Keratinocyte (primary cell): ENCODE results near the gene PGAM5. TPM values are rescaled to one million over a fixed set of nuclear protein-coding genes. Genes with fewer than 3 reads are reported as not detected.

Experiments
- DNase-seq: peaks from one replicate; pipeline ENCODE4 v3.0.0-alpha.2; 2011; ENCODE audit warnings: low read depth, missing footprints, low spot score
- FAIRE-seq: peaks from 2 replicates; lab custom pipeline; 2011; peaks lifted over from hg19 to GRCh38; lab: Jason Lieb, UNC
- H2AFZ ChIP-seq: 2 replicates; pipeline ENCODE4 v1.6.0; 2012; ENCODE audit warnings: low read length, control low read depth, inconsistent platforms; ENCODE audit not compliant: control insufficient read depth
- H3K27ac ChIP-seq: 2 replicates; pipeline ENCODE4 v1.5.1; 2011; ENCODE audit warnings: low read length; ENCODE audit not compliant: control insufficient read depth, insufficient read depth
- H3K27me3 ChIP-seq: 3 replicates; pipeline ENCODE4 v1.6.0; 2011; ENCODE audit warnings: low read length; ENCODE audit not compliant: control insufficient read depth, insufficient read depth; ENCODE audit errors: extremely low read depth
- H3K36me3 ChIP-seq, 2 experiments: 2 replicates in 1 of 2; 3 replicates in 1 of 2; pipeline ENCODE4 v1.5.1; 2011; ENCODE audit warnings: low read length in 2 of 2, mild to moderate bottlenecking in 1 of 2; ENCODE audit not compliant: control insufficient read depth in 2 of 2, insufficient read depth in 2 of 2; ENCODE audit errors: extremely low read depth in 1 of 2
- H3K4me1 ChIP-seq: 3 replicates; pipeline ENCODE4 v1.5.1; 2011; ENCODE audit warnings: low read length; ENCODE audit not compliant: control insufficient read depth, insufficient read depth; ENCODE audit errors: extremely low read depth
- H3K4me2 ChIP-seq: 3 replicates; pipeline ENCODE4 v1.6.0; 2011; ENCODE audit warnings: low read depth, low read length; ENCODE audit not compliant: control insufficient read depth, insufficient read depth; ENCODE audit errors: extremely low read depth
- H3K4me3 ChIP-seq, 3 experiments: fragments of 200-600 bp in 1 of 3; sonication (generic) in 1 of 3; 2 replicates in 2 of 3; 3 replicates in 1 of 3; pipeline ENCODE4 v1.5.1; 2011 to 2016; ENCODE audit warnings: low read length in 3 of 3, mild to moderate bottlenecking in 3 of 3, control low read depth in 2 of 3, inconsistent platforms in 1 of 3, low read depth in 1 of 3, mixed read lengths in 1 of 3, mixed run types in 1 of 3, moderate library complexity in 1 of 3; ENCODE audit not compliant: control insufficient read depth in 2 of 3, insufficient read depth in 2 of 3; ENCODE audit errors: extremely low read depth in 1 of 3
- H3K79me2 ChIP-seq: 2 replicates; pipeline ENCODE4 v1.6.0; 2012; ENCODE audit warnings: low read length; ENCODE audit not compliant: control insufficient read depth, insufficient read depth
- H3K9ac ChIP-seq: 3 replicates; pipeline ENCODE4 v1.6.0; 2011; ENCODE audit warnings: low read length; ENCODE audit not compliant: control insufficient read depth, insufficient read depth; ENCODE audit errors: extremely low read depth
- H3K9me1 ChIP-seq: 3 replicates; pipeline ENCODE4 v1.6.0; 2011; ENCODE audit warnings: low read length; ENCODE audit not compliant: control insufficient read depth, insufficient read depth; ENCODE audit errors: extremely low read depth
- H3K9me3 ChIP-seq: 2 replicates; pipeline ENCODE4 v1.5.1; 2012; ENCODE audit warnings: low read depth, low read length; ENCODE audit not compliant: control insufficient read depth
- H4K20me1 ChIP-seq: 3 replicates; pipeline ENCODE4 v1.6.0; 2011; ENCODE audit warnings: low read length; ENCODE audit not compliant: control insufficient read depth, insufficient read depth; ENCODE audit errors: extremely low read depth
- CTCF ChIP-seq, 3 experiments: IDR thresholded peaks in 1 of 3; conservative IDR thresholded peaks in 1 of 3; optimal IDR thresholded peaks in 1 of 3; 2 replicates in 2 of 3; 3 replicates in 1 of 3; pipeline versions ENCODE3 to v1.5.1; 2011; ENCODE audit warnings: low read length in 3 of 3, mild to moderate bottlenecking in 3 of 3, moderate library complexity in 2 of 3, control low read depth in 1 of 3, inconsistent platforms in 1 of 3; ENCODE audit not compliant: insufficient read depth in 2 of 3; ENCODE audit errors: extremely low read depth in 1 of 3
- EZH2 ChIP-seq: IDR thresholded peaks from one replicate; pipeline ENCODE4 v1.6.1; 2012; ENCODE audit warnings: inconsistent platforms, mild to moderate bottlenecking, low read length, moderate library complexity
- dilution Hi-C: fragments of 300-500 bp; cut with MboI; formaldehyde crosslinking; loops from one replicate; pipeline ENCODE4 v1.7.0; 2020; ENCODE audit warnings: low sequenced_read_pairs; ENCODE audit not compliant: extremely low pct_ligation_motif_present
- polyA plus RNA-seq, 5 experiments: library from polyadenylated mRNA; depleted of rRNA in 3 of 5; stranded (reverse) in 3 of 5; stranded (forward) in 1 of 5; unstranded in 1 of 5; fragments of >200 nt; gene quantifications; 1 replicate in 1 of 5; 2 replicates in 3 of 5; 3 replicates in 1 of 5; pipeline versions ENCODE4 v1.2.1 to v1.2.3, GENCODE V29; 2011 to 2012; ENCODE audit warnings: missing spikeins in 2 of 5, low read depth in 1 of 5, low replicate concordance in 1 of 5

The PGAM5 gene
- polyA plus RNA-seq, 1 donor (not counting 4 experiments of a cell fraction or from before 2014, with no cell fraction given) = 31.5 TPM

- Histone ChIP-seq H3K4me3 (no peak overlapping the region), H3K4me1 (no peaks in the 10 kb centered on the region), H4K20me1 (peaks cover 13% of the 10 kb centered on the region), H3K36me3 (peaks cover 50 to 65% of the 10 kb centered on the region in 2 experiments), H3K9ac (no peak overlapping the region), H3K9me3 (no peaks in the 10 kb centered on the region), H3K9me1 (no peaks in the 10 kb centered on the region), H3K27me3 (no peaks in the 10 kb centered on the region), H3K4me2 (no peak overlapping the region), H2AFZ (no peak overlapping the region), H3K79me2 (peaks cover 38% of the 10 kb centered on the region), H3K27ac (no peak overlapping the region)
- TF ChIP-seq EZH2 (no peak), CTCF (optimal IDR thresholded peaks at IDR 0.05 in 1 of 3, IDR thresholded peaks at IDR 0.05 in 1 of 3, conservative IDR thresholded peaks at IDR 0.05 in 1 of 3; ENCODE audit: extremely low read depth in 1 of 3, insufficient read depth in 2 of 3, low read length in 3 of 3) (no peak)
- dilution Hi-C loops = no loop called here
- no peak for DNase-seq
- no peak for FAIRE-seq
Measured at GRCh38 chr12:132727091-132727794, 16.6 kb downstream of the PGAM5 start.

DNA sequence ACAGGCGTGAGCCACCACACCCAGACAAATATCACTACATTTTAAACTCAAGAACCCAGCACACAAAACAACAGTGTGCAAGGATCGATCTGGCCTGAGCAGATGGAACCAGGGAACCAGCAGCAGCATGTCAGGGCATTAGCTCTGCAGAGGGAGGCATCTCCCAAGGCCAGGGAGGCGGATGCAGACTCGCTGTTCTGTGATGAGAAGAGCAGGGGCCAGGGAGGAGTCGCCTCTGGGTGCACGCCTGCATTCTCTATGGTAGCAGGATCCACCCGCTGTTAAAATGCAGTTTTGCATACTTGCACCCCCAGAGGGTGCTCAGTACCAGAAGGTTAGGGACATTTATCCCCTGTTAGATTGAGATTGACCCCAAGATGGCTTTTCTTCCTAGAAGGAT lies 17.9 kb downstream of the PGAM5 start:
- Histone ChIP-seq H3K36me3 (peaks cover 46 to 60% of the 10 kb centered on the region in 2 experiments), H3K27me3 (no peaks in the 10 kb centered on the region), H2AFZ (no peak overlapping the region), H3K4me2 (no peak overlapping the region), H3K9me3 (no peaks in the 10 kb centered on the region), H3K4me1 (no peaks in the 10 kb centered on the region), H3K9me1 (no peaks in the 10 kb centered on the region), H3K4me3 (no peak overlapping the region), H3K9ac (no peak overlapping the region), H3K27ac (no peak overlapping the region), H4K20me1 (peaks cover 10% of the 10 kb centered on the region), H3K79me2 (peaks cover 32% of the 10 kb centered on the region)
- TF ChIP-seq EZH2 (no peak), CTCF (optimal IDR thresholded peaks at IDR 0.05 in 1 of 3, IDR thresholded peaks at IDR 0.05 in 1 of 3, conservative IDR thresholded peaks at IDR 0.05 in 1 of 3; ENCODE audit: extremely low read depth in 1 of 3, insufficient read depth in 2 of 3, low read length in 3 of 3) (no peak)
- FAIRE-seq (no peak), DNase-seq (no peak)
- dilution Hi-C loops = no loop called here
